HepG2 (cell line): Measurements from ENCODE around the gene GPBP1. TPM values are rescaled to one million over a fixed set of nuclear protein-coding genes. Genes with fewer than 3 reads are reported as not detected.

Experiments
- ATAC-seq: fragments of 200-7000 bp; cut with Tn5 transposase; 3 replicates; pipeline ENCODE4 v1.9.1; 2020; ENCODE audit warnings: mild to moderate bottlenecking, moderate library complexity
- BruUV-seq: library from RNA; stranded (reverse); fragments of 400-500 nt; replicated peaks from 2 replicates; lab custom pipeline; 2021; lab: Mats Ljungman, UMichigan
- CTCF ChIA-PET: fragments of 300-600 bp; formaldehyde crosslinking; extraction: SDS; loops from one replicate; lab custom pipeline; 2021; ENCODE audit warnings: low total read pairs, inconsistent platforms, low intra/inter-chr PET ratio; lab: Yijun Ruan, JAX
- POLR2A ChIA-PET: fragments of 350-600 bp; sonication (Branson Sonifier 250); formaldehyde crosslinking; loops from one replicate; lab custom pipeline; 2020; ENCODE audit warnings: antibody characterized with exemption, inconsistent platforms; lab: Yijun Ruan, JAX
- DNase-seq: peaks from one replicate; pipeline ENCODE4 v3.0.0-alpha.2; 2015; ENCODE audit warnings: low spot score
- FAIRE-seq: peaks from 3 replicates; lab custom pipeline; 2011; peaks lifted over from hg19 to GRCh38; lab: Jason Lieb, UNC
- H2AFZ ChIP-seq: one replicate; pipeline ENCODE4 v1.6.1; 2011; ENCODE audit warnings: low read length, inconsistent platforms
- H3K27ac ChIP-seq: fragments of 300-600 bp; 3 replicates; pipeline ENCODE4 v1.8.0; 2011; ENCODE audit warnings: mixed run types, mild to moderate bottlenecking, mixed read lengths, low read length, inconsistent platforms; ENCODE audit not compliant: insufficient read depth; ENCODE audit errors: extremely low read length
- H3K27me3 ChIP-seq, 2 experiments: fragments of 200-600 bp in 1 of 2; 2 replicates in 1 of 2; 3 replicates in 1 of 2; pipeline versions ENCODE4 v1.6.0 to v1.8.0; 2011; ENCODE audit warnings: low read length in 2 of 2, mild to moderate bottlenecking in 2 of 2, moderate library complexity in 2 of 2, inconsistent platforms in 1 of 2; ENCODE audit not compliant: insufficient read depth in 2 of 2, control insufficient read depth in 1 of 2
- H3K36me3 ChIP-seq, 2 experiments: fragments of 200-600 bp in 1 of 2; replicated peaks in 1 of 2; 2 replicates in 1 of 2; 3 replicates in 1 of 2; pipeline versions ENCODE4 v1.5.1 to v1.8.0; 2011; ENCODE audit warnings: low read length in 2 of 2, inconsistent platforms in 1 of 2; ENCODE audit not compliant: insufficient read depth in 2 of 2, control insufficient read depth in 1 of 2
- H3K4me1 ChIP-seq: 2 replicates; pipeline ENCODE4 v1.5.1; 2012; ENCODE audit warnings: low read length, inconsistent platforms; ENCODE audit not compliant: insufficient read depth
- H3K4me2 ChIP-seq: 2 replicates; pipeline ENCODE4 v1.6.0; 2011; ENCODE audit warnings: low read depth, low read length, inconsistent platforms
- H3K4me3 ChIP-seq, 3 experiments: fragments of 200-600 bp in 1 of 3; sonication (generic), shearing (Covaris generic) in 1 of 3; replicated peaks in 1 of 3; 2 replicates each; pipeline ENCODE4 v1.5.1; 2011 to 2016; ENCODE audit warnings: low read length in 3 of 3, inconsistent platforms in 2 of 3, low read depth in 2 of 3, mild to moderate bottlenecking in 2 of 3, control low read depth in 1 of 3, mixed read lengths in 1 of 3; ENCODE audit not compliant: insufficient read depth in 1 of 3
- H3K79me2 ChIP-seq: one replicate; pipeline ENCODE4 v1.6.1; 2011; ENCODE audit warnings: low read length, inconsistent platforms; ENCODE audit not compliant: insufficient read depth
- H3K9ac ChIP-seq: 2 replicates; pipeline ENCODE4 v1.6.0; 2011; ENCODE audit warnings: mild to moderate bottlenecking, low read depth, low read length, inconsistent platforms; ENCODE audit not compliant: insufficient read depth
- H3K9me3 ChIP-seq: 2 replicates; pipeline ENCODE4 v1.5.1; 2012; ENCODE audit warnings: mild to moderate bottlenecking, low read length
- H4K20me1 ChIP-seq: 2 replicates; pipeline ENCODE4 v1.6.0; 2011; ENCODE audit warnings: inconsistent platforms, mild to moderate bottlenecking, low read length, moderate library complexity; ENCODE audit not compliant: insufficient read depth
- FOXM1 ChIP-seq: sonication (generic); formaldehyde crosslinking; IDR thresholded peaks from 2 replicates; pipeline ENCODE4 v1.5.0; 2020; ENCODE audit warnings: missing genetic modification reagents
- HDAC1 ChIP-seq: sonication (generic); formaldehyde crosslinking; IDR thresholded peaks from 2 replicates; pipeline ENCODE4 v1.5.1; 2020; ENCODE audit warnings: mild to moderate bottlenecking, missing genetic modification reagents
- MEIS2 ChIP-seq: sonication (generic); formaldehyde crosslinking; IDR thresholded peaks from 2 replicates; pipeline ENCODE4 v1.9.0; 2021; ENCODE audit warnings: mild to moderate bottlenecking, missing genetic modification reagents
- NR2F1 ChIP-seq, 2 experiments: fragments of 450-650 bp in 1 of 2; formaldehyde crosslinking in 1 of 2; IDR thresholded peaks; 2 replicates each; pipeline versions ENCODE4 v1.5.0 to v1.6.1; 2016 to 2020; ENCODE audit warnings: mild to moderate bottlenecking in 1 of 2, missing compliant biosample characterization in 1 of 2, missing genetic modification reagents in 1 of 2, moderate library complexity in 1 of 2
- SMAD9 ChIP-seq: sonication (generic); formaldehyde crosslinking; IDR thresholded peaks from 2 replicates; pipeline ENCODE4 v1.5.1; 2020; ENCODE audit warnings: mild to moderate bottlenecking, missing genetic modification reagents
- TCF12 ChIP-seq, 2 experiments: fragments of 450-650 bp in 1 of 2; sonication (generic) in 1 of 2; formaldehyde crosslinking in 1 of 2; IDR thresholded peaks; 2 replicates each; pipeline versions ENCODE4 v1.6.1 to v1.8.0; 2017 to 2022; ENCODE audit warnings: antibody characterized with exemption in 1 of 2, mild to moderate bottlenecking in 1 of 2, missing genetic modification reagents in 1 of 2, moderate library complexity in 1 of 2
- TFE3 ChIP-seq: IDR thresholded peaks from 2 replicates; pipeline ENCODE4 v1.6.1; 2016
- ZNF430 ChIP-seq: sonication (generic); formaldehyde crosslinking; IDR thresholded peaks from 2 replicates; pipeline ENCODE4 v1.9.0; 2021; ENCODE audit warnings: mild to moderate bottlenecking, missing genetic modification reagents
- ZNF569 ChIP-seq: sonication (generic); formaldehyde crosslinking; IDR thresholded peaks from 2 replicates; pipeline ENCODE4 v1.5.0; 2020; ENCODE audit warnings: mild to moderate bottlenecking, missing genetic modification reagents, moderate library complexity, borderline replicate concordance
- ZNF644 ChIP-seq: IDR thresholded peaks from 2 replicates; pipeline ENCODE4 v1.6.1; 2016; ENCODE audit warnings: low read depth
- ZNF674 ChIP-seq: sonication (generic); formaldehyde crosslinking; IDR thresholded peaks from 2 replicates; pipeline ENCODE4 v1.5.0; 2020; ENCODE audit warnings: low read depth, mild to moderate bottlenecking, missing genetic modification reagents
- ZNF775 ChIP-seq: sonication (generic); formaldehyde crosslinking; IDR thresholded peaks from 2 replicates; pipeline ENCODE4 v1.4.0; 2020; ENCODE audit warnings: missing genetic modification reagents, mild to moderate bottlenecking, moderate library complexity, borderline replicate concordance
- ZNF850 ChIP-seq: sonication (generic); formaldehyde crosslinking; conservative IDR thresholded peaks from 2 replicates; pipeline ENCODE4 v1.9.0; 2021; ENCODE audit warnings: mild to moderate bottlenecking, missing genetic modification reagents
- in situ Hi-C: cut with HindIII; loops from 2 replicates; pipeline ENCODE4 v1.10.0; 2017; ENCODE audit warnings: low pct_unique_long_range_greater_than_20kb; ENCODE audit not compliant: extremely low pct_ligation_motif_present
- intact Hi-C: fragments of 100-400 bp; cut with micrococcal nuclease; formaldehyde crosslinking; loops from one replicate; pipeline ENCODE4 v1.10.0; 2022; ENCODE audit not compliant: unreplicated experiment
- polyA plus RNA-seq, 8 experiments: library from polyadenylated mRNA; depleted of rRNA in 3 of 8; stranded (reverse) in 7 of 8; unstranded in 1 of 8; fragments of >200 nt; fragmentation: Illumina TruSeq in 4 of 8; extraction: Trizol in 4 of 8; gene quantifications; 2 replicates each; pipeline versions ENCODE4 v1.2.1 to v1.2.3, GENCODE V29; 2011 to 2016; ENCODE audit warnings: low read depth in 4 of 8, missing spikeins in 1 of 8, mixed read lengths in 1 of 8; ENCODE audit not compliant: insufficient read depth in 1 of 8
- total RNA-seq, 5 experiments: library from RNA; depleted of rRNA; stranded (reverse); fragments of >200 nt; fragmentation: Illumina TruSeq; extraction: Trizol; gene quantifications; 2 replicates each; pipeline ENCODE4 v1.2.3, GENCODE V29; 2016; ENCODE audit warnings: low read depth in 1 of 5
- TF ChIP-seq, protein P1 (sequence below): sonication (generic); formaldehyde crosslinking; IDR thresholded peaks from 2 replicates; pipeline ENCODE4 v1.5.0; 2020; ENCODE audit warnings: missing genetic modification reagents, mild to moderate bottlenecking, borderline replicate concordance
- TF ChIP-seq, protein P2 (sequence below): IDR thresholded peaks from 2 replicates; pipeline ENCODE4 v1.6.1; 2016; ENCODE audit warnings: missing compliant biosample characterization, missing genetic modification reagents, borderline replicate concordance

The GPBP1 gene
- total and polyA plus RNA-seq, 2 of the 13 experiments (the other 11 are each of a cell fraction or from before 2014, with no cell fraction given), result 27.1 to 72.2 TPM

DNA sequence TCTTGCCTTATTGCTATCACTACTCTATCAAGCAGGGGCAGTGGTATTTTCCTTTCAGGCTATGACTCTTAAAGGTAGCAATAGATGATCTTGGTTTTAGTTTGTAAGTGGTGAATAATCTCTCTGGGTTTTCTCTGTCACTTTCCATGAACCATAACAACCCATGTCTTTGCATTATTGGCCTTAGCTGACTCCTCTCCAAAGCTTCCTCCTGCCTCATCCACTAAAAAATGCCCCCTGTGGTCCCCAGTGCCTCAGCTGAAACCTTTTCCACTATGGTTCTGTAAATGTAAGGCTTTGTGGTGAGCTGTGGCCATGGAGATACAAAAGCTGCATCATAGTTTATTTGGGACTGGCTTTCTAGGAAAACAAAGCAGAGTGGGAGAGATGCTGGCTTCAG, 128.8 kb downstream of the GPBP1 start:
- Histone ChIP-seq H3K9me3 (peaks cover 10% of the 10 kb centered on the region), H3K9ac (no peak overlapping the region), H3K27ac (no peak overlapping the region), H3K4me1 (peaks cover 21% of the 10 kb centered on the region), H3K4me2 (no peak overlapping the region), H3K79me2 (no peaks in the 10 kb centered on the region), H3K4me3 (no peak overlapping the region), H2AFZ (no peak overlapping the region), H3K36me3 (no peaks in the 10 kb centered on the region), H4K20me1 (no peaks in the 10 kb centered on the region), H3K27me3 (no peaks in the 10 kb centered on the region)
- intact Hi-C loops (no loop called here), in situ Hi-C loops (loop anchor here (5.0 kb wide), 1 partner anchor 130 kb away; no protein-coding TSS in a partner anchor)
- ChIA-PET POLR2A (no interaction called here), CTCF (no interaction called here)
- ATAC-seq, result no peak
- no peak for TF ChIP-seq TCF12 (IDR thresholded peaks at IDR 0.05)
- TF ChIP-seq TCF12 (CRISPR knock-in tag; IDR thresholded peaks at IDR 0.05), result no peak
- TF ChIP-seq, protein P1, sequence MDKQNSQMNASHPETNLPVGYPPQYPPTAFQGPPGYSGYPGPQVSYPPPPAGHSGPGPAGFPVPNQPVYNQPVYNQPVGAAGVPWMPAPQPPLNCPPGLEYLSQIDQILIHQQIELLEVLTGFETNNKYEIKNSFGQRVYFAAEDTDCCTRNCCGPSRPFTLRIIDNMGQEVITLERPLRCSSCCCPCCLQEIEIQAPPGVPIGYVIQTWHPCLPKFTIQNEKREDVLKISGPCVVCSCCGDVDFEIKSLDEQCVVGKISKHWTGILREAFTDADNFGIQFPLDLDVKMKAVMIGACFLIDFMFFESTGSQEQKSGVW (CRISPR knock-in tag), result no peak
- TF ChIP-seq, protein P2, sequence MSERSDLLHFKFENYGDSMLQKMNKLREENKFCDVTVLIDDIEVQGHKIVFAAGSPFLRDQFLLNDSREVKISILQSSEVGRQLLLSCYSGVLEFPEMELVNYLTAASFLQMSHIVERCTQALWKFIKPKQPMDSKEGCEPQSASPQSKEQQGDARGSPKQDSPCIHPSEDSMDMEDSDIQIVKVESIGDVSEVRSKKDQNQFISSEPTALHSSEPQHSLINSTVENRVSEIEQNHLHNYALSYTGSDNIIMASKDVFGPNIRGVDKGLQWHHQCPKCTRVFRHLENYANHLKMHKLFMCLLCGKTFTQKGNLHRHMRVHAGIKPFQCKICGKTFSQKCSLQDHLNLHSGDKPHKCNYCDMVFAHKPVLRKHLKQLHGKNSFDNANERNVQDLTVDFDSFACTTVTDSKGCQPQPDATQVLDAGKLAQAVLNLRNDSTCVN (CRISPR knock-in tag), result no peak
- no peak for TF ChIP-seq ZNF644 (CRISPR knock-in tag)
- no peak for TF ChIP-seq ZNF850 (CRISPR knock-in tag)
- no peak for TF ChIP-seq FOXM1 (CRISPR knock-in tag)
- no peak for TF ChIP-seq TFE3 (CRISPR knock-in tag)
- TF ChIP-seq MEIS2 (CRISPR knock-in tag), result no peak
- no peak for TF ChIP-seq ZNF775 (CRISPR knock-in tag)
- TF ChIP-seq HDAC1, result no peak
- no peak for TF ChIP-seq ZNF569 (CRISPR knock-in tag)
- no peak for TF ChIP-seq ZNF430
- TF ChIP-seq SMAD9, result no peak
- TF ChIP-seq ZNF674 (CRISPR knock-in tag), result no peak
- no peak for TF ChIP-seq NR2F1 (CRISPR knock-in tag; IDR thresholded peaks at IDR 0.05)
- FAIRE-seq, result no peak
- no peak for DNase-seq
- no TSS peak for BruUV-seq
